ENCODE data around the gene CCL5.

CCL5 gene

DNA sequence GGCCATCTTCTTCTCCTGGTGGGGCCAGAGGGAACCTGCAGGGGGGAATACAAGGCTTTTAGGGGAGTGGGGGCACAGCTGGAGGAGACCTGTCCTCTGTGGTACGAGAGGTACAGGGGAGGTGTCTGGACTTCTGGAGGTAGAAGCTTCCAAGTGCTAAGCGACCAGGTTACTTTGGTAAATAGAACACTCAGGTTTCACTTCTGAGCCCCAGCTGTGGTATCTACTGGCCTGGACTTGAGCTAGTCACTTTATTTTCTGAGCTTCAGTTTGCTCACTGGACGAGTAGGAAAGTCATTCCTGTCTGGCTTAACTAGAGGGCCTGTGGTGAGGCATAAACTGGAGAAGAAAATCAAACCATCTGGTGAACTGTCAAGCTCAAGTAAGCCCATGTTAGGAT lies 11.4 kb downstream of the CCL5 start, which contains the start of gene HEATR9:
Gene HEATR9 (minus strand): TSS at position 155 of the 400 bp plus-strand sequence. CDS start 149 bp downstream, at position 6.
- DNase-seq (ENCODE audit: low read depth): no peak
- TF ChIP-seq, protein P1, sequence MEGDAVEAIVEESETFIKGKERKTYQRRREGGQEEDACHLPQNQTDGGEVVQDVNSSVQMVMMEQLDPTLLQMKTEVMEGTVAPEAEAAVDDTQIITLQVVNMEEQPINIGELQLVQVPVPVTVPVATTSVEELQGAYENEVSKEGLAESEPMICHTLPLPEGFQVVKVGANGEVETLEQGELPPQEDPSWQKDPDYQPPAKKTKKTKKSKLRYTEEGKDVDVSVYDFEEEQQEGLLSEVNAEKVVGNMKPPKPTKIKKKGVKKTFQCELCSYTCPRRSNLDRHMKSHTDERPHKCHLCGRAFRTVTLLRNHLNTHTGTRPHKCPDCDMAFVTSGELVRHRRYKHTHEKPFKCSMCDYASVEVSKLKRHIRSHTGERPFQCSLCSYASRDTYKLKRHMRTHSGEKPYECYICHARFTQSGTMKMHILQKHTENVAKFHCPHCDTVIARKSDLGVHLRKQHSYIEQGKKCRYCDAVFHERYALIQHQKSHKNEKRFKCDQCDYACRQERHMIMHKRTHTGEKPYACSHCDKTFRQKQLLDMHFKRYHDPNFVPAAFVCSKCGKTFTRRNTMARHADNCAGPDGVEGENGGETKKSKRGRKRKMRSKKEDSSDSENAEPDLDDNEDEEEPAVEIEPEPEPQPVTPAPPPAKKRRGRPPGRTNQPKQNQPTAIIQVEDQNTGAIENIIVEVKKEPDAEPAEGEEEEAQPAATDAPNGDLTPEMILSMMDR (IDR thresholded peaks at IDR 0.05; ENCODE audit: control insufficient read depth, insufficient read depth, low read depth, low read length, missing control alignments): no peak
- no peak within 1 kb of the TSS for H3K4me3 ChIP-seq (ENCODE audit: control insufficient read depth, low read depth, low read length)

- no peak for DNase-seq (ENCODE audit: low read depth)
- H3K4me3 ChIP-seq (ENCODE audit: control insufficient read depth, low read depth, low read length): no peak overlapping the region
- TF ChIP-seq, protein P1 (IDR thresholded peaks at IDR 0.05; ENCODE audit: control insufficient read depth, insufficient read depth, low read depth, low read length, missing control alignments): no peak
These were observed 12.6 kb downstream of the CCL5 start for GRCh38 chr17:35867574-35867973.

GRCh38 chr17:35866341-35866950 lies 13.7 kb downstream of the CCL5 start:
- no peak overlapping the region for H3K4me3 ChIP-seq (ENCODE audit: control insufficient read depth, low read depth, low read length)
- DNase-seq (ENCODE audit: low read depth): no peak
- TF ChIP-seq, protein P1 (IDR thresholded peaks at IDR 0.05; ENCODE audit: control insufficient read depth, insufficient read depth, low read depth, low read length, missing control alignments): no peak

- DNase-seq (ENCODE audit: low read depth): no peak
- TF ChIP-seq, protein P1 (IDR thresholded peaks at IDR 0.05; ENCODE audit: control insufficient read depth, insufficient read depth, low read depth, low read length, missing control alignments): no peak
- H3K4me3 ChIP-seq (ENCODE audit: control insufficient read depth, low read depth, low read length): no peak overlapping the region
These were observed 14.5 kb downstream of the CCL5 start for GRCh38 chr17:35865412-35866340.

- TF ChIP-seq, protein P1 (IDR thresholded peaks at IDR 0.05; ENCODE audit: control insufficient read depth, insufficient read depth, low read depth, low read length, missing control alignments): no peak
- no peak for DNase-seq (ENCODE audit: low read depth)
- no peak overlapping the region for H3K4me3 ChIP-seq (ENCODE audit: control insufficient read depth, low read depth, low read length)
These were observed 15.3 kb downstream of the CCL5 start for GRCh38 chr17:35864853-35865252.

- TF ChIP-seq, protein P1 (IDR thresholded peaks at IDR 0.05; ENCODE audit: control insufficient read depth, insufficient read depth, low read depth, low read length, missing control alignments): no peak
- no peak overlapping the region for H3K4me3 ChIP-seq (ENCODE audit: control insufficient read depth, low read depth, low read length)
- DNase-seq (ENCODE audit: low read depth): no peak
These were observed 23.6 kb downstream of the CCL5 start for GRCh38 chr17:35856603-35857002.
